ENCODE data around the gene PHF2.
A peak's percentile ranks its signal among the peaks of the same experiment; 100 is the strongest.

The PHF2 gene

DNA sequence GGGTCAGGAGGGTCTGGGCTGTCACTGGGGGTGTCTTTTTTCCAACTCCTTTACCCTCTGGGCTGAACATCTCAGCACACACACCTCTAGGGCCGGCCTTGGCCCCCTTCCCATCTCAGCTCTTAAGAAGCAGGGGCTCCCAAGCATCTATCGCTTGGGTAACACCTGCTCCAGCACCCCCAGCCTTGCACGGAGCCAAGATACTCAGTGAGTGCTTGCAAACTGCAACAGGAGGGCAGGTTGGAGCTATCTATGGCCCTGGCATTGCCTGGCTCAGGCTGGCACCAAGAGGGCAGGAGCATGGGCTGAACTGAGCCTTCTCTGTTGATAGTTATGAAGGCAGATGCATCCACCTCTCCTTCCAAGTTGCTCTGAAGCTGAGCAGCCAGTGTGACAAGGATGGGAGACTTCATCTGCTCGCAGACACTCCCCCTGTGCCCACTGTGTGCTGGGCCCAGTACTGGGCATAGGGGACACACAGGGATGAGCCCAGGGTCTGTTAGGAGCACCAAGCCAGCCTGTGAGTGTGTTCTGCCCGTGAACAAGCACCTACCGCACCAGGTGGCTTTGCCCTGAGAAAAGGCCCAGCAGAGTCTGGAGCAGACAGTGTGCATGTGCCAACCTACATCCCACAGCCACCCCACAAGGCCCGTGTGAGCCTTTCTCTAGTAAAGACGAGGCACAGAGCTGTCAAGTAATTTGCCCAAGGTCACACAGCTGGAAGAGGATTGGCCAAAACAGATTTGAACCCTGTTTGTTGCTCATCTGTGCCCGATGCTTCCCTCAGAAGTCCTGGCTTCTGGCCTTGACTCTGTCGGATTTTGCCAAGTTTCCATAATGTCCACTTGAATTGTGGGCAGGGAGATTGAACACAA lies 58.2 kb downstream of the PHF2 start:
- DNase-seq: no peak

DNA sequence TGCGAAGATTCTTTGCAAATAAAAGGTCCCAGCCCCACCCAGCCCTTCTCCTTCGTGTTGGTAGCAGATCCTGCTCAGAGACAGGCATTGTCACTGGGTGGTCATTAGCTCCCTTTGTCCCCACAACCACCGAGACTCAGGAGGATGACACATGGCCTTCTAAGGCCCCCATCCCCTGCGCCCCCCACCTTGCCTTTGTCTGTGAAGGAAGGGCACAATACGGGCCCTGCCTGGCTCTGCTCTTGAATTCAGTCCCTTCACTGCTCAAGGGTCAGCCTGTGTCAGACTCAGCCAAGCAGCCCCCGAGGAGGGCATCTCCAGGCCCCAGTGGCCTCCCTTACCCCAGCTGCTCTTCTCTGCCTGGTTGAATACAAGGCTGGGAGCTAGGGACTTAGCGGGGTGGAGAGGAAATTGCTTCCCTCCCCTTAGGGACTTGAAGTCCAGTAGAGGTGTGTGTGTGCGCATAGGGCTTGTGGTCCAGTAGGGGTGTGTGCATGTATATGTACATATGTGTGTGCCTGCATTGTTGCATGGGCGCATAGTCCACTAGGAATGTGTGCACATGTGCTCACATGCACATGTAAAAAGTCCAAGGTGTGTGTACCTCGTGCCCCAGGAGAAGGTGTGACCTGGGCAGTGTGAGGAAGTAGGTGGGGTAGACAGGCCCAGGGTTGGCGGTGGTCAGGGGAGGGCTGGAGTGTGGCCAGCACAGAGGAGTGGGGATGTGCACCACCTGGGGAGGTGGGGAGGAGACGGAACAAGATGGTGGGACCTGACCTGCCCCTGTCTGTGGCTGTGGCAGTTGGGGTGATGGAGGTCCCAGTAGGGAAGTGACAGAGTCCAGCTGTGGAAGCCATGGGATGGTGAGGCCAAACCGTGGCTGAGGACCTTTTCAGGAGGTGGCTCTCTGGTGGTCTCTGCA lies 59.1 kb downstream of the PHF2 start:
- DNase-seq: no peak

DNA sequence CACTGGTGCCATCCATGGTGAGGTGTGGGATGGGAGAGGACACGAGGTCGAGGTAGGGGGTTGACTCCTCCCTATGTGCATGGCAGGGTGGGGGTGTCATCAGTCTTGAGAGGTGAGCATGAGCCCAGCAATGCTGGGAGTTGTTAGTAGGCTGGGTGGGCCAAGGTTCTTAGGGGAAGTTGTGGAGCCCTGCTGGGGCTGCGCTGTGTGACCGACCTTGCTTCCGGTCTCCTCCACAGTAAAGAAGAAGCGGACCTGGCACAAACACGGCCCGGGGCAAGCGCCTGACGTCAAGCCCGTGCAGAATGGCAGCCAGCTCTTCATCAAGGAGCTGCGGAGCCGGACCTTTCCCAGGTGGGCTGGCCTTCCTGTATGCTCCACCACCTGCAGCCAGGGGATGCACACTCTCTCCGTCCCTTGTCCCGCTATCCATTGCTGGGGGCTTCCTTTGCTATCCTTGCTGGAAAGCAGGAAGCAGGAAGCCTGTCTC lies 59.8 kb downstream of the PHF2 start:
- DNase-seq: no peak

- DNase-seq: no peak
These were observed 60.3 kb downstream of the PHF2 start for GRCh38 chr9:93636667-93637066.

- no peak for DNase-seq
These were observed 61.5 kb downstream of the PHF2 start for GRCh38 chr9:93637886-93638285.

DNA sequence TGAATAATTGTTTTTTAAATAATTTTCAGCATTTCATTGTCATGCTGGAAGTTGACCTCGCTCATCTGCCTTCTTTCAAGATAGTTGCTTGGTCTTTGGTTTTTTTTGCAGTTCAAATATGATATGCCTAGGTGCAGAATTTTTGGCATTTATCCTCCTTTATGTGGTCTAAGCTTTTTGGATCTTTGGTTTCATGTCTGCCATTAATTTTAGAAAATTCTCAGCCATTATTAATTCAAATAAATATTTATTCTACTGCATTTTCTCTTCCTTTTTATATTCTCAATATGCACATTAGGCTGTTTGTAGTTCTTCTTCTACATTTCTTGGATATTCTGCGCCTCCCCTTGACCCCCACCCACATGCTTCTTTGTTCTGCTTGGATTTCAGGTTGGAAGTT lies 63.6 kb downstream of the PHF2 start:
- no peak for DNase-seq

DNA sequence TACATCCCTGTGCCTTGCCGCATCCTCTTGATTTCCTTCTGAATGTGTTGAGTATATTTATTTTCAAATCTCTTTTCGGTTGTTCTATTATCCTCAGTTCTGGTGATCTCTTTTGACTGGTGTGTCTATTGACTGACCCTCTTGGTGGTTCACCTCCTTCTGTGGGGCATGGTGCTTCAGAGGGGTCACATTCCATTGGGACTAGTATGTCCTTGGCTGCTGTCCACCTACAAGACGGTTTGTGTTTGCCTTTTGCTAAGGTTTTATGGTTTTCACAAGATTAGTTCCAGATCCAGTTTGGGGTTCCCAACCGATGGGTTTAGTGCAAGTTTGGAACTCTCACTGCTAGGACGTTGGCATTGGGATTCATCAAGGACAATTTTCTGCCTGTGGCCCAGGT lies 66.6 kb downstream of the PHF2 start:
- no peak for DNase-seq

DNA sequence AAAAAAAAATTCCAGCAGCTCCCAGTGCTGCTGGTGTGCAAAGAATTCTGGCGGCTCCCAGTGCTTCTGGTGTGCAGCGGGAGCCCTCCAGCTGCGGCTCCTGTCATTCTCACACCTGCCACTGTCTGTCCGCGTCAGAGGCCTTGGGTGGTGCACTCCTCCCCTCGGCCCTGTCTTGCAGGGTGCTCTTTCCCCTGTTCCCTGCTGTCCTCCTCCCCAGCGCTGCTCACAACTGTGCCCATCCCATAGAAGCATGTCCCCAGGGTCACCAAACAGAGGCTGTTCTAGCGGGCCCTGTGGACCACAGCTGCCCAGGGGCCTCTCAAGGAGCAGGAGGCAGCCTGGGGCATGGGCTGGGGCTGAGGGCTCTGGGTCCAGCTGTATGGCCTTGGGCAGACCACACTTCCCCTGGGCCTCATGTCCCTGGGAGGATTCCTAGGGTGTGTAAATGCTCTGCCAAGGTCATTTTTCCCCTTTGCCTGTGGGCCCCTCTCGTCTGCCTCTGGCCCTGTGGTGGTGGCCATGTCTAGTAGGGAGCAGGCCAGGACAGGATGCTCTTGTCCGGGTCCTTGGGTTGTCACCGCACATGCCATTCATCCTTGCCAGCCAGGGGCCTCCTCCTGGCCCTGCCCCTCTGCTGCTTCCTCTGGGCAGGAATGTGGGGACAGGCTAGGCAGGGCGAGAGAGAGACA lies 68.2 kb downstream of the PHF2 start:
- no peak for DNase-seq

DNA sequence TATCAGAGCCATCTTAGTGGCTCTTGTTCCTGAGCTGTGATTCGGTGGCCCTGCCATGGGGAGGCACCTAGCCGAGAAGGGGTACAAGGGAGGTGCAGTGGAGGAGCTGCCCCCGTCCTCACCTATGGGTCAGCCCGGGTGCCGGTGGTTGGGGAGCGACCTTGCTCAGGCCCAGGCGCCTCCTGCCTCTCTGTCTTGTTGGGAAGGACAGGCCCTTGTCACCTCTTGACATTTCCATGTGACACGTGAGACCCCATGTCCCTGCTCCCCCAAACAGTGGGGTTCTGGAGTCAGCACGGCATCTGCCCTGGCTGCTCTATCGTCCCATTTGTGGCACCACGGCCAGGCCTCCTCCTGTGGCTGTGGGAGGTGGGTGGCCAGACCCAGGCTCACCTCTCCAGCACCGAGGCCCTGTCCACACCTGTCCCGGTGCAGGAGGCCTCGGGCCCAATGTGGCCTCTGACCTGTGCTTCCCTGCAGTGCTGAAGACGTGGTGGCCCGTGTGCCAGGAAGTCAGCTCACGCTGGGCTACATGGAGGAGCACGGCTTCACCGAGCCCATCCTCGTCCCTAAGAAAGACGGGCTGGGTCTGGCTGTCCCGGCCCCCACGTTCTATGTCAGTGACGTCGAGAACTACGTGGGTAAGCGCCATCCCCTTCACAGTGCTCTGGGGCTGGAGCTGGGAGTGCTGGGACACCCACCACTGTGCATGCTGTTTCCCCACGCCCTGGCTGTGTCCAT lies 68.9 kb downstream of the PHF2 start:
- no peak for DNase-seq

- no peak for DNase-seq
These were observed 69.7 kb downstream of the PHF2 start for GRCh38 chr9:93645921-93646639.

GRCh38 chr9:93646640-93647178 lies 70.3 kb downstream of the PHF2 start:
- no peak for DNase-seq

- DNase-seq: no peak
These were observed 71.8 kb downstream of the PHF2 start for GRCh38 chr9:93648181-93648580.

DNA sequence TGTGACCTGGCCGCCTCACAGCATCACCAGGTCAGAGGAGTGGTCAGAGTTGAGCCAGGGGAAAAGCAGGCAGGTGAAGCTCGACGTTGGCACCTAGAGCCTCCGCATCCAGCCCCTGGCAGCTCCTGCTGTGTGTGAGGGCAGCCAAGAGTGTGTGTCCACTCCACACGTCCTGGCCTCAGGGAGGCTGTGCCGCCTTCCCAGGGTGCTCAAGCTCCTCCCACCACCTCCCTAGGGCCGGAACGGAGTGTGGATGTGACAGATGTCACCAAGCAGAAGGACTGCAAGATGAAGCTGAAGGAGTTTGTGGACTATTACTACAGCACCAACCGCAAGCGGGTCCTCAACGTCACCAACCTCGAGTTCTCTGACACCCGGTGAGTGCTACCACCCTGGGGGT lies 72.5 kb downstream of the PHF2 start:
- no peak for DNase-seq

GRCh38 chr9:93649610-93650261 lies 73.4 kb downstream of the PHF2 start:
- no peak for DNase-seq

DNA sequence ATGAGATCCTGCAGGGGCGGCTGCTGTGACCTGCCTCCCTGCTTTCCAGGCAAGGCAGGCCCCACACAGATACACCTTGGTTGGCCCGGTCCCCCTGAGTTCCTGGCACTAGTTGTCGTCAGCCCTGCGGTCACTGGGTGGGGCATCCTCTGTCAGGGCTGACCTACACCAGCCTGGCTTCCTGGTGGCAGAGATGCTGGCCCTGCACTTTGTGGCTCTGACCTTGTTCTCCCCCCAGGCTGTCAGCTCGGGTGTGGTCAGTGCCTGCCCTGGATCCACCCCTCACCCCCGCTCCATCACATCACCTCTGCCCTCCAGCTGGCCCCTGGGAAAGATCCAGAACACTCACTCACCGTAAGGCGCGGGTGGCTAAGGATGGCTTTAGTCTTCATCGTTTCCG lies 74.1 kb downstream of the PHF2 start:
- no peak for DNase-seq

GRCh38 chr9:93651521-93651950 lies 75.2 kb downstream of the PHF2 start:
- no peak for DNase-seq

GRCh38 chr9:93652604-93653592 lies 76.5 kb downstream of the PHF2 start:
- no peak for DNase-seq

DNA sequence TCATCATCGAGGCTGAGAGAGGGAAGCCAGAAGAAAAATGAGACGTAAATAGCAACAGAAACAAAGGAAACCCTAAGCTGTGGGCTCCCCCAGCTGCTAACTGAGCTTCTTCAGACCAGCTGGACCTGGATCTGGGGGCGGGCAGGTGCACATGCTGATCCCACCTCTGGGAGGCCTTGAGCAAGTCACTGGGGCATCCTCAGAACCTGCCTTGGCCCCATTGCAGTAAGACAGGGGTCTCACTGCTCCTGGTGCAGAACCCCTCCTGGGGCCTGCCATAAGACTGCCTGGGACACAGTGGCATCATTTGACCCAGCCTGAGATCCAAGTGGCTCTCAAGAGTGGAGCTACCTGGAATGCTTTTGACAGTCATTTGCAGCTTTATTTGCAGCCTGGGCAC lies 77.4 kb downstream of the PHF2 start:
- no peak for DNase-seq

DNA sequence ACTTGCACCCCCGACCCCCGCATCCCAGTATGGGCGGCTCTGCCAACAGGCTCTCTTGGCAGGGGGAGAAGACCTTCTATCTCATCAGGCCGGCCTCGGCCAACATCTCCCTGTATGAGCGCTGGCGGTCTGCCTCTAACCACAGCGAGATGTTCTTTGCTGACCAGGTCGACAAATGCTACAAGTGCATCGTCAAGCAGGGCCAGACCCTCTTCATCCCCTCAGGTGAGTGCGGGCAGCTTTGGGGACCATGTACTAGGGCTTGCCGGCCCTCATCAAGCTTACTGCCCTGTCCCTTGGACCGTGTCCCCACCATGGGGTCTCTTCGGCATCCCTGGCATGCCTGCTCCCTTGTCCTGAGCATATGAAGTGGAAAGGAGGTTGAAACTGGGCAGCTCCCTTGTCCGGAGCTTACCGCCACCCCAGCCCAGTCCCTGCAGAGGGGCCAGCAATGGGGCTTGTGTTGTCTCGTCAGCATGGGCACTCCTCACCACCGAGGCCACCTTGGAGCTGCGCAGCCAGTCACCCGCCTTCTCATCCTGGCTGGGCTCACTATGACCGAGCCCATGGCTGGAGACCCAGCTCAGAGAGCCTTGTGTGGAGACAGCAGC lies 78.1 kb downstream of the PHF2 start:
- peak; percentile 1 for DNase-seq
